PC-9 (cell line): ENCODE measurements around the gene OR12D2.

ENCODE experiments used
- EZH2 ChIP-seq: fragments of 200-600 bp; sonication (generic); IDR thresholded peaks from 2 replicates; pipeline ENCODE4 v1.8.0; 2017; ENCODE audit warnings: antibody characterized with exemption, low read depth
- TF ChIP-seq, protein P1 (sequence below): fragments of 200-600 bp; sonication (generic); conservative IDR thresholded peaks from 2 replicates; pipeline ENCODE4 v1.6.1; 2017; ENCODE audit warnings: mixed run types, antibody characterized with exemption, mild to moderate bottlenecking, moderate library complexity

DNA sequence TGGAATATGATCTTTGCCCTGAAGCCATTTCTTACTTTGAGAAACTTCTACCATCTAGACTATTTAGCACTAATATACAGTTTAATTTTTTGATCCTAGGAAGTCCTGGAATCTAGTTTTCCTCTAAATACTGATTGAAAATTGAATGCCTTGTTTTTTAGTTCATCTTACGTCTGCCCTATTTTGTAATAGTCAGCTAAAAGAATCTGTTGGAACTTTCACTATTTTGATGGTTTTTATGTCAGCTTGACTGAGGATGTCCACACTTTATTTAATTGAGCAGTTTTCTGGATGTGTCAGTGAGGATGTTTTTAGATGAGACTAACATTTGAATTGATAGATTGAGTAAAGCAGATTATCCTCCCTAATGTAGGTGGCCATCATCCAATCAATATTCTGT is 8.4 kb downstream of the OR12D2 start:
- TF ChIP-seq, protein P1, sequence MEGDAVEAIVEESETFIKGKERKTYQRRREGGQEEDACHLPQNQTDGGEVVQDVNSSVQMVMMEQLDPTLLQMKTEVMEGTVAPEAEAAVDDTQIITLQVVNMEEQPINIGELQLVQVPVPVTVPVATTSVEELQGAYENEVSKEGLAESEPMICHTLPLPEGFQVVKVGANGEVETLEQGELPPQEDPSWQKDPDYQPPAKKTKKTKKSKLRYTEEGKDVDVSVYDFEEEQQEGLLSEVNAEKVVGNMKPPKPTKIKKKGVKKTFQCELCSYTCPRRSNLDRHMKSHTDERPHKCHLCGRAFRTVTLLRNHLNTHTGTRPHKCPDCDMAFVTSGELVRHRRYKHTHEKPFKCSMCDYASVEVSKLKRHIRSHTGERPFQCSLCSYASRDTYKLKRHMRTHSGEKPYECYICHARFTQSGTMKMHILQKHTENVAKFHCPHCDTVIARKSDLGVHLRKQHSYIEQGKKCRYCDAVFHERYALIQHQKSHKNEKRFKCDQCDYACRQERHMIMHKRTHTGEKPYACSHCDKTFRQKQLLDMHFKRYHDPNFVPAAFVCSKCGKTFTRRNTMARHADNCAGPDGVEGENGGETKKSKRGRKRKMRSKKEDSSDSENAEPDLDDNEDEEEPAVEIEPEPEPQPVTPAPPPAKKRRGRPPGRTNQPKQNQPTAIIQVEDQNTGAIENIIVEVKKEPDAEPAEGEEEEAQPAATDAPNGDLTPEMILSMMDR, result no peak
- TF ChIP-seq EZH2, result no peak
